A549 (cell line): Measurements from ENCODE around the gene OPCML.

Source experiments
- CHD4 ChIP-seq: fragments of 200-600 bp; sonication (generic); IDR thresholded peaks from 2 replicates; pipeline ENCODE4 v1.6.1; 2016; ENCODE audit warnings: antibody characterized with exemption, mild to moderate bottlenecking, borderline replicate concordance
- EP300 ChIP-seq, 2 experiments: fragments of >200 bp; sonication (Bioruptor Twin); formaldehyde crosslinking; IDR thresholded peaks; 2 replicates in 1 of 2; 3 replicates in 1 of 2; pipeline ENCODE4 v1.6.1; 2016 to 2017
- RFX5 ChIP-seq: fragments of 450-650 bp; IDR thresholded peaks from 2 replicates; pipeline ENCODE4 v1.7.1; 2014; ENCODE audit warnings: antibody characterized with exemption, mild to moderate bottlenecking, moderate library complexity
- SREBF2 ChIP-seq: fragments of 450-650 bp; IDR thresholded peaks from 2 replicates; pipeline ENCODE4 v1.6.1; 2014; ENCODE audit warnings: mild to moderate bottlenecking, moderate library complexity
- ZC3H11A ChIP-seq: fragments of 450-650 bp; IDR thresholded peaks from 2 replicates; pipeline ENCODE4 v1.6.1; 2014; ENCODE audit warnings: antibody characterized with exemption, mild to moderate bottlenecking
- TF ChIP-seq, protein P1 (sequence below): fragments of >200 bp; sonication (Bioruptor Twin); formaldehyde crosslinking; IDR thresholded peaks from 3 replicates; pipeline ENCODE4 v1.5.1; 2016
- TF ChIP-seq, protein P2 (sequence below): IDR thresholded peaks from 2 replicates; pipeline ENCODE4 v1.6.1; 2012
- TF ChIP-seq, protein P3 (sequence below): fragments of 150-350 bp; IDR thresholded peaks from 2 replicates; pipeline ENCODE4 v1.6.1; 2014; ENCODE audit warnings: low read depth, mild to moderate bottlenecking, low read length
- TF ChIP-seq, protein P4 (sequence below): fragments of 200-600 bp; sonication (generic); IDR thresholded peaks from 2 replicates; pipeline ENCODE4 v1.6.1; 2016; ENCODE audit warnings: antibody characterized with exemption, mild to moderate bottlenecking, moderate library complexity
- TF ChIP-seq, protein P5 (sequence below): fragments of 250-450 bp; sonication (Bioruptor Pico); IDR thresholded peaks from 2 replicates; pipeline ENCODE4 v1.5.0; 2021; ENCODE audit warnings: mild to moderate bottlenecking, moderate library complexity, borderline replicate concordance

DNA sequence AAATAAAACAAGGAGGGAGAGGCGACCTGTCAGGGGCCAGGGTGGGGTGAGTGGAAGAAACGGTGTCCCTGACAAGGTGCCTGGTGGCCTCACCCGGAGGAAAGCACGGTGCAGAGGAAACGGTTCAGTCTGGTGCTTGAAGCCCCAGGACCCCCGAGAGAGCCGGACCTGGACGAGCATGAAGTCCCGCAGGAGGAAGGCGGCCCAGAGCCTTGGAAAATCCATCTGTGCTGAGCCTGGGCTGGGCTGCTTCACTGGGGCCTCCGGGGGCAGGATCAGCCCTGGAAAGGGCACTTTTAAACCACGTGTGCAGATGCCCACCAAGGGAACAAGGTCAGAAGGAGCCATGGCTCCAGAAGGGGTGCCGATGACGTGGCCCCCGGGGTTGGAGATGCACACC, 467.3 kb downstream of the OPCML start:
- TF ChIP-seq, protein P1, sequence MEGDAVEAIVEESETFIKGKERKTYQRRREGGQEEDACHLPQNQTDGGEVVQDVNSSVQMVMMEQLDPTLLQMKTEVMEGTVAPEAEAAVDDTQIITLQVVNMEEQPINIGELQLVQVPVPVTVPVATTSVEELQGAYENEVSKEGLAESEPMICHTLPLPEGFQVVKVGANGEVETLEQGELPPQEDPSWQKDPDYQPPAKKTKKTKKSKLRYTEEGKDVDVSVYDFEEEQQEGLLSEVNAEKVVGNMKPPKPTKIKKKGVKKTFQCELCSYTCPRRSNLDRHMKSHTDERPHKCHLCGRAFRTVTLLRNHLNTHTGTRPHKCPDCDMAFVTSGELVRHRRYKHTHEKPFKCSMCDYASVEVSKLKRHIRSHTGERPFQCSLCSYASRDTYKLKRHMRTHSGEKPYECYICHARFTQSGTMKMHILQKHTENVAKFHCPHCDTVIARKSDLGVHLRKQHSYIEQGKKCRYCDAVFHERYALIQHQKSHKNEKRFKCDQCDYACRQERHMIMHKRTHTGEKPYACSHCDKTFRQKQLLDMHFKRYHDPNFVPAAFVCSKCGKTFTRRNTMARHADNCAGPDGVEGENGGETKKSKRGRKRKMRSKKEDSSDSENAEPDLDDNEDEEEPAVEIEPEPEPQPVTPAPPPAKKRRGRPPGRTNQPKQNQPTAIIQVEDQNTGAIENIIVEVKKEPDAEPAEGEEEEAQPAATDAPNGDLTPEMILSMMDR = no peak
- TF ChIP-seq CHD4 (no peak), SREBF2 (no peak), EP300 (IDR thresholded peaks at IDR 0.05) (no peak), RFX5 (no peak), ZC3H11A (no peak)
- TF ChIP-seq, protein P2, sequence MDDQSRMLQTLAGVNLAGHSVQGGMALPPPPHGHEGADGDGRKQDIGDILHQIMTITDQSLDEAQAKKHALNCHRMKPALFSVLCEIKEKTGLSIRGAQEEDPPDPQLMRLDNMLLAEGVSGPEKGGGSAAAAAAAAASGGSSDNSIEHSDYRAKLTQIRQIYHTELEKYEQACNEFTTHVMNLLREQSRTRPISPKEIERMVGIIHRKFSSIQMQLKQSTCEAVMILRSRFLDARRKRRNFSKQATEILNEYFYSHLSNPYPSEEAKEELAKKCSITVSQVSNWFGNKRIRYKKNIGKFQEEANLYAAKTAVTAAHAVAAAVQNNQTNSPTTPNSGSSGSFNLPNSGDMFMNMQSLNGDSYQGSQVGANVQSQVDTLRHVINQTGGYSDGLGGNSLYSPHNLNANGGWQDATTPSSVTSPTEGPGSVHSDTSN = no peak
- TF ChIP-seq, protein P3, sequence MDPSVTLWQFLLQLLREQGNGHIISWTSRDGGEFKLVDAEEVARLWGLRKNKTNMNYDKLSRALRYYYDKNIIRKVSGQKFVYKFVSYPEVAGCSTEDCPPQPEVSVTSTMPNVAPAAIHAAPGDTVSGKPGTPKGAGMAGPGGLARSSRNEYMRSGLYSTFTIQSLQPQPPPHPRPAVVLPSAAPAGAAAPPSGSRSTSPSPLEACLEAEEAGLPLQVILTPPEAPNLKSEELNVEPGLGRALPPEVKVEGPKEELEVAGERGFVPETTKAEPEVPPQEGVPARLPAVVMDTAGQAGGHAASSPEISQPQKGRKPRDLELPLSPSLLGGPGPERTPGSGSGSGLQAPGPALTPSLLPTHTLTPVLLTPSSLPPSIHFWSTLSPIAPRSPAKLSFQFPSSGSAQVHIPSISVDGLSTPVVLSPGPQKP = no peak
- TF ChIP-seq, protein P4, sequence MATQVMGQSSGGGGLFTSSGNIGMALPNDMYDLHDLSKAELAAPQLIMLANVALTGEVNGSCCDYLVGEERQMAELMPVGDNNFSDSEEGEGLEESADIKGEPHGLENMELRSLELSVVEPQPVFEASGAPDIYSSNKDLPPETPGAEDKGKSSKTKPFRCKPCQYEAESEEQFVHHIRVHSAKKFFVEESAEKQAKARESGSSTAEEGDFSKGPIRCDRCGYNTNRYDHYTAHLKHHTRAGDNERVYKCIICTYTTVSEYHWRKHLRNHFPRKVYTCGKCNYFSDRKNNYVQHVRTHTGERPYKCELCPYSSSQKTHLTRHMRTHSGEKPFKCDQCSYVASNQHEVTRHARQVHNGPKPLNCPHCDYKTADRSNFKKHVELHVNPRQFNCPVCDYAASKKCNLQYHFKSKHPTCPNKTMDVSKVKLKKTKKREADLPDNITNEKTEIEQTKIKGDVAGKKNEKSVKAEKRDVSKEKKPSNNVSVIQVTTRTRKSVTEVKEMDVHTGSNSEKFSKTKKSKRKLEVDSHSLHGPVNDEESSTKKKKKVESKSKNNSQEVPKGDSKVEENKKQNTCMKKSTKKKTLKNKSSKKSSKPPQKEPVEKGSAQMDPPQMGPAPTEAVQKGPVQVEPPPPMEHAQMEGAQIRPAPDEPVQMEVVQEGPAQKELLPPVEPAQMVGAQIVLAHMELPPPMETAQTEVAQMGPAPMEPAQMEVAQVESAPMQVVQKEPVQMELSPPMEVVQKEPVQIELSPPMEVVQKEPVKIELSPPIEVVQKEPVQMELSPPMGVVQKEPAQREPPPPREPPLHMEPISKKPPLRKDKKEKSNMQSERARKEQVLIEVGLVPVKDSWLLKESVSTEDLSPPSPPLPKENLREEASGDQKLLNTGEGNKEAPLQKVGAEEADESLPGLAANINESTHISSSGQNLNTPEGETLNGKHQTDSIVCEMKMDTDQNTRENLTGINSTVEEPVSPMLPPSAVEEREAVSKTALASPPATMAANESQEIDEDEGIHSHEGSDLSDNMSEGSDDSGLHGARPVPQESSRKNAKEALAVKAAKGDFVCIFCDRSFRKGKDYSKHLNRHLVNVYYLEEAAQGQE = no peak
- TF ChIP-seq, protein P5, sequence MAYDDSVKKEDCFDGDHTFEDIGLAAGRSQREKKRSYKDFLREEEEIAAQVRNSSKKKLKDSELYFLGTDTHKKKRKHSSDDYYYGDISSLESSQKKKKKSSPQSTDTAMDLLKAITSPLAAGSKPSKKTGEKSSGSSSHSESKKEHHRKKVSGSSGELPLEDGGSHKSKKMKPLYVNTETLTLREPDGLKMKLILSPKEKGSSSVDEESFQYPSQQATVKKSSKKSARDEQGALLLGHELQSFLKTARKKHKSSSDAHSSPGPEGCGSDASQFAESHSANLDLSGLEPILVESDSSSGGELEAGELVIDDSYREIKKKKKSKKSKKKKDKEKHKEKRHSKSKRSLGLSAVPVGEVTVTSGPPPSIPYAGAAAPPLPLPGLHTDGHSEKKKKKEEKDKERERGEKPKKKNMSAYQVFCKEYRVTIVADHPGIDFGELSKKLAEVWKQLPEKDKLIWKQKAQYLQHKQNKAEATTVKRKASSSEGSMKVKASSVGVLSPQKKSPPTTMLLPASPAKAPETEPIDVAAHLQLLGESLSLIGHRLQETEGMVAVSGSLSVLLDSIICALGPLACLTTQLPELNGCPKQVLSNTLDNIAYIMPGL (CRISPR knock-in tag) = no peak
